Mesendoderm (in vitro differentiated cells): Measurements from ENCODE around the gene SNRPD1.
"Not testable (repeated sequence)": the region's sequence is repeated elsewhere in the genome, so short reads cannot be mapped to it uniquely, and the experiment has no call there.

Source experiments
- DNase-seq: peaks from one replicate; pipeline ENCODE4 v3.0.0; 2013
- H2AK5ac ChIP-seq: 2 replicates; pipeline ENCODE4 v1.6.1; 2013; ENCODE audit warnings: low read length, inconsistent platforms
- H2BK120ac ChIP-seq: 2 replicates; pipeline ENCODE4 v1.6.1; 2013; ENCODE audit warnings: low read depth, mild to moderate bottlenecking, low read length, moderate library complexity, mixed read lengths
- H2BK15ac ChIP-seq: replicated peaks from 2 replicates; pipeline ENCODE4 v1.6.1; 2013; ENCODE audit warnings: low read depth, mild to moderate bottlenecking, moderate library complexity
- H2BK5ac ChIP-seq: 2 replicates; pipeline ENCODE4 v1.6.1; 2013; ENCODE audit warnings: low read length, inconsistent platforms
- H3K18ac ChIP-seq: 2 replicates; pipeline ENCODE4 v1.6.1; 2013; ENCODE audit warnings: mild to moderate bottlenecking, low read length, mixed read lengths
- H3K23ac ChIP-seq: one replicate; pipeline ENCODE4 v1.6.1; 2013; ENCODE audit warnings: low read length
- H3K27ac ChIP-seq: 2 replicates; pipeline ENCODE4 v1.5.1; 2013; ENCODE audit warnings: low read depth, mild to moderate bottlenecking, inconsistent platforms, low read length, moderate library complexity
- H3K27me3 ChIP-seq: 2 replicates; pipeline ENCODE4 v1.6.1; 2013; ENCODE audit warnings: low read length, control low read depth, mild to moderate bottlenecking, inconsistent platforms; ENCODE audit not compliant: insufficient read depth, poor library complexity
- H3K36me3 ChIP-seq: 2 replicates; pipeline ENCODE4 v1.6.1; 2013; ENCODE audit warnings: low read length, inconsistent platforms; ENCODE audit not compliant: control insufficient read depth, insufficient read depth
- H3K4ac ChIP-seq: one replicate; pipeline ENCODE4 v1.6.1; 2013; ENCODE audit warnings: low read depth, mild to moderate bottlenecking, low read length, moderate library complexity
- H3K4me1 ChIP-seq: 2 replicates; pipeline ENCODE4 v1.6.1; 2013; ENCODE audit warnings: low read depth, low read length, inconsistent platforms; ENCODE audit not compliant: control insufficient read depth
- H3K4me2 ChIP-seq: 2 replicates; pipeline ENCODE4 v1.6.1; 2013; ENCODE audit warnings: low read length
- H3K4me3 ChIP-seq: 2 replicates; pipeline ENCODE4 v1.5.1; 2013; ENCODE audit warnings: mild to moderate bottlenecking, low read length
- H3K56ac ChIP-seq: one replicate; pipeline ENCODE4 v1.6.1; 2013; ENCODE audit warnings: low read length
- H3K79me1 ChIP-seq: 2 replicates; pipeline ENCODE4 v1.6.1; 2013; ENCODE audit warnings: low read length, inconsistent platforms
- H3K79me2 ChIP-seq: 2 replicates; pipeline ENCODE4 v1.6.1; 2013; ENCODE audit warnings: mild to moderate bottlenecking, low read length; ENCODE audit not compliant: control insufficient read depth, insufficient read depth
- H3K9ac ChIP-seq: 2 replicates; pipeline ENCODE4 v1.6.1; 2013; ENCODE audit warnings: low read length, inconsistent platforms
- H4K5ac ChIP-seq: one replicate; pipeline ENCODE4 v1.6.1; 2013; ENCODE audit warnings: low read length
- H4K8ac ChIP-seq: one replicate; pipeline ENCODE4 v1.6.1; 2013; ENCODE audit warnings: low read depth, mild to moderate bottlenecking, control low read depth, low read length, moderate library complexity
- WGBS: extraction: QIAGEN DNeasy Blood & Tissue Kit; methylation state at CpG from one replicate; pipeline ENCODE4 v1.1.7; 2013; ENCODE audit warnings: low lambda C conversion rate, missing lambda C conversion rate; ENCODE audit not compliant: insufficient coverage; ENCODE audit errors: extremely low coverage; 5-methylcytosine and 5-hydroxymethylcytosine counted together

SNRPD1 gene

GRCh38 chr18:21664069-21664468 lies 52.0 kb downstream of the SNRPD1 start:
- Histone ChIP-seq H2AK5ac (no peak overlapping the region), H3K27me3 (no peaks in the 10 kb centered on the region), H3K4me2 (no peak overlapping the region), H3K27ac (no peak overlapping the region), H4K8ac (no peak overlapping the region), H2BK15ac (no peak overlapping the region), H3K79me1 (no peaks in the 10 kb centered on the region), H3K79me2 (no peaks in the 10 kb centered on the region), H3K9ac (no peak overlapping the region), H3K4ac (no peak overlapping the region), H4K5ac (no peak overlapping the region), H2BK5ac (no peak overlapping the region), H3K4me3 (no peak overlapping the region), H3K36me3 (no peaks in the 10 kb centered on the region), H2BK120ac (no peak overlapping the region), H3K18ac (no peak overlapping the region), H3K56ac (no peak overlapping the region), H3K23ac (no peak overlapping the region), H3K4me1 (no peaks in the 10 kb centered on the region)
- DNase-seq, result no peak
- WGBS, result no CpG with 5 or more reads among the region's 2 CpGs

GRCh38 chr18:21669736-21670285 lies 57.7 kb downstream of the SNRPD1 start:
- Histone ChIP-seq H3K23ac (no peak overlapping the region), H3K4me1 (no peaks in the 10 kb centered on the region), H3K27ac (no peak overlapping the region), H3K9ac (no peak overlapping the region), H3K18ac (no peak overlapping the region), H3K27me3 (no peaks in the 10 kb centered on the region), H2BK5ac (no peak overlapping the region), H2BK15ac (no peak overlapping the region), H3K4me2 (no peak overlapping the region), H3K56ac (no peak overlapping the region), H2BK120ac (no peak overlapping the region), H3K4me3 (no peak overlapping the region), H4K8ac (no peak overlapping the region), H3K79me2 (no peaks in the 10 kb centered on the region), H3K79me1 (no peaks in the 10 kb centered on the region), H3K4ac (no peak overlapping the region), H2AK5ac (no peak overlapping the region), H3K36me3 (no peaks in the 10 kb centered on the region), H4K5ac (no peak overlapping the region)
- WGBS, result no CpG with 5 or more reads among the region's 9 CpGs
- DNase-seq, result peak; percentile 3

- no peak overlapping the region for H3K9ac ChIP-seq
- DNase-seq, result no peak
- H3K79me2 ChIP-seq, result no peaks in the 10 kb centered on the region
- H3K56ac ChIP-seq, result no peak overlapping the region
- no peak overlapping the region for H2BK120ac ChIP-seq
- H2AK5ac ChIP-seq, result no peak overlapping the region
- H4K5ac ChIP-seq, result no peak overlapping the region
- no peak overlapping the region for H2BK15ac ChIP-seq
- no peaks in the 10 kb centered on the region for H3K27me3 ChIP-seq
- no peak overlapping the region for H4K8ac ChIP-seq
- WGBS, result no CpG with 5 or more reads among the region's 3 CpGs
- no peak overlapping the region for H2BK5ac ChIP-seq
- no peak overlapping the region for H3K4me3 ChIP-seq
- no peak overlapping the region for H3K23ac ChIP-seq
- no peak overlapping the region for H3K27ac ChIP-seq
- H3K18ac ChIP-seq, result no peak overlapping the region
- no peaks in the 10 kb centered on the region for H3K36me3 ChIP-seq
- no peaks in the 10 kb centered on the region for H3K79me1 ChIP-seq
- no peaks in the 10 kb centered on the region for H3K4me1 ChIP-seq
- no peak overlapping the region for H3K4ac ChIP-seq
- no peak overlapping the region for H3K4me2 ChIP-seq
Observed at GRCh38 chr18:21672521-21673267, 60.6 kb downstream of the SNRPD1 start.

GRCh38 chr18:21675354-21675753 lies 63.2 kb downstream of the SNRPD1 start:
- not testable (repeated sequence) for H3K27ac ChIP-seq, H4K5ac ChIP-seq, H3K36me3 ChIP-seq, H3K4me2 ChIP-seq, H2BK15ac ChIP-seq, H3K27me3 ChIP-seq, H2BK120ac ChIP-seq, H3K23ac ChIP-seq, H4K8ac ChIP-seq, H3K4me1 ChIP-seq, H3K18ac ChIP-seq, H3K4me3 ChIP-seq, H3K56ac ChIP-seq, H2AK5ac ChIP-seq, H3K4ac ChIP-seq, H2BK5ac ChIP-seq, H3K79me1 ChIP-seq, H3K9ac ChIP-seq, H3K79me2 ChIP-seq
- DNase-seq, result peak; percentile 26
- no CpG with 5 or more reads among the region's 8 CpGs for WGBS

GRCh38 chr18:21678859-21679258 lies 66.7 kb downstream of the SNRPD1 start:
- Histone ChIP-seq H4K5ac (no peak overlapping the region), H2BK5ac (no peak overlapping the region), H2BK120ac (no peak overlapping the region), H3K4me3 (no peak overlapping the region), H2AK5ac (no peak overlapping the region), H3K4me2 (no peak overlapping the region), H3K79me1 (no peaks in the 10 kb centered on the region), H3K9ac (no peak overlapping the region), H3K56ac (no peak overlapping the region), H3K27ac (no peak overlapping the region), H3K18ac (no peak overlapping the region), H3K23ac (no peak overlapping the region), H3K36me3 (no peaks in the 10 kb centered on the region), H3K79me2 (no peaks in the 10 kb centered on the region), H3K4ac (no peak overlapping the region), H3K4me1 (no peaks in the 10 kb centered on the region), H4K8ac (no peak overlapping the region), H2BK15ac (no peak overlapping the region), H3K27me3 (no peaks in the 10 kb centered on the region)
- DNase-seq, result no peak
- no CpG with 5 or more reads among the region's 1 CpG for WGBS

GRCh38 chr18:21680161-21680560 lies 68.0 kb downstream of the SNRPD1 start:
- Histone ChIP-seq H2BK15ac (no peak overlapping the region), H3K23ac (no peak overlapping the region), H4K8ac (no peak overlapping the region), H3K56ac (no peak overlapping the region), H3K27ac (no peak overlapping the region), H3K27me3 (no peaks in the 10 kb centered on the region), H2BK120ac (no peak overlapping the region), H3K18ac (no peak overlapping the region), H3K79me1 (no peaks in the 10 kb centered on the region), H3K36me3 (no peaks in the 10 kb centered on the region), H3K4me1 (no peaks in the 10 kb centered on the region), H3K9ac (no peak overlapping the region), H4K5ac (no peak overlapping the region), H2BK5ac (no peak overlapping the region), H3K4me2 (no peak overlapping the region), H3K4me3 (no peak overlapping the region), H2AK5ac (no peak overlapping the region), H3K4ac (no peak overlapping the region), H3K79me2 (no peaks in the 10 kb centered on the region)
- no peak for DNase-seq
- WGBS, result no CpG with 5 or more reads among the region's 6 CpGs
